ENCODE results near the gene DGKE.

The DGKE gene
- long read RNA-seq, donor 1, partial matches to known transcripts = 38 of 44 reads
- long read RNA-seq, donor 1, other reads (novel, unspliced or antisense) = 6 of 44 reads
- long read RNA-seq, donor 2 = 0 reads
- long read RNA-seq, donor 3 = 0 reads
- long read RNA-seq, donor 4 = 0 reads
- long read RNA-seq, donor 5 = 0 reads
- long read RNA-seq, donor 6, partial matches to known transcripts = 0 of 1 reads
- long read RNA-seq, donor 6, other reads (novel, unspliced or antisense) = 0 of 1 reads
- long read RNA-seq, donor 7 = 0 reads
- long read RNA-seq, donor 8 = 0 reads

DNA sequence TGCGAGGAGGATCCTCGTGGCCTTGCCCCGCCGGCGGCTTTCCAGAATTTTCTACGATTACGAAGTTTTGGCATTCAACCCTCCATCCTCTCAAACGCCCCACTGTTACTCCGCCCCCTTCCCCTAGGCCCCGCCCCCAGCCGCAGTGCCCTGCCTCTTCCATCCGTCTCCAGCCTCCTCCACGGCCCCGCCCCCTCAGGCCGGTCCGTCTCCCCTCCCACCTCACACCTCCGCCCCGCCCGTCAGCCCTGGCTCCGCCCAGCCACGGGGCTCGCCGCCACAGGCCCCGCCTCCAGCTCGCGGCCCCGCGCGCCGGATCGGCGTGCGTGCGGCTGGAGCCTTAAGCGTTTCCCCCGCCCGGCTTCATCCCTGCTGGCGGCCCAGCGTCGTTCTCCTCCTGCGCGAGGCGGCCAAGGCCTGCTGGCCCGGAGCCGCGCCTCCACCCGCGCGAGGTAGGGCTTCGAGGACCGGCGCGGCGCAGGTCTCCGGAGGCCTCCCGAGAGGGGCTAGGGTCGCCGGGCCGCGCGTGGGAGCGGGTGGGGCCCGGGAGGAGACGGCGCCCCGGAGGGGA, at the start of gene DGKE, which contains the start of gene C17orf67:
TSS of gene DGKE (plus strand) at position 343 of the 571 bp plus-strand sequence. CDS start 645 bp downstream, outside the sequence.
TSS of gene C17orf67 (minus strand) at position 112 of the 571 bp plus-strand sequence. CDS start 18,110 bp downstream, outside the sequence.
- peak; percentile 95 for DNase-seq

DNA sequence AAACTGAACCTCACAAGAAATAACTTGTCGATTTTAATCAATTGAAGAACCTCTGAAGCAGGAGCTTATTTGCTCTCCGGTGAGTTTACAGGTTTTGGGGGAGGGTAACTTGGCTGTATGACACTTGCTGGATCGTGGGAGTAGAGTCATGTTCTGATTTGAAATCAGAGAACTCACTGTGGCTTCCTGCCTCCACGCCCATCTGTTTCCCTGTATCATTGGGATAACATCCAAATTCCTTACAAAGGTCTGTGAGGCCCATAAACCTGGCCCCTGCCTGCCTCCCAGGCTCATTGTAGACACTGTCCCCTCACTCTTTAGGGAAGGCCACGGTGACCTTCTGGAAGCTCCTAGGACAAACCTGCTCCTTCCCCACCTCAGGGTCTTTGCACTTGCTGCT, 48.5 kb upstream of the DGKE start:
- DNase-seq = no peak

GRCh38 chr17:56785997-56786680, 47.8 kb upstream of the DGKE start:
- no peak for DNase-seq

- DNase-seq = no peak
Measured at GRCh38 chr17:56786989-56787482, 46.9 kb upstream of the DGKE start.

DNA sequence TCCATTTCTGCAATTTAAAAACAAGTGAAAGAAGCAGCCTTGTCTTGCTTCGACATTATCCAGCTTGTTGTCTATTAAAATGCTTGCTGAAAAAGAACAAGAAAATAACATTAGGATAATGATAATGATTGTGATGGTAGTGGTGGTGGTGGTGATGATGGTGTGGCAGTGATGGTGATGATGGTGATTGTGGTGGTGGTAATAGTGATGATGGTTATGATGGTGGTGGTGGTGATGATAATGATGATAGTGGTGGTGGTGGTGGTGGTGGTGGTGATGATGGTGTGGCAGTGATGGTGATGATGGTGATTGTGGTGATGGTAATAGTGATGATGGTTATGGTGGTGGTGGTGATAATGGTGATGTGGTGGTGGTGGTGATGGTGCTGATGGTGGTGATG, 41.7 kb upstream of the DGKE start:
- no peak for DNase-seq

DNA sequence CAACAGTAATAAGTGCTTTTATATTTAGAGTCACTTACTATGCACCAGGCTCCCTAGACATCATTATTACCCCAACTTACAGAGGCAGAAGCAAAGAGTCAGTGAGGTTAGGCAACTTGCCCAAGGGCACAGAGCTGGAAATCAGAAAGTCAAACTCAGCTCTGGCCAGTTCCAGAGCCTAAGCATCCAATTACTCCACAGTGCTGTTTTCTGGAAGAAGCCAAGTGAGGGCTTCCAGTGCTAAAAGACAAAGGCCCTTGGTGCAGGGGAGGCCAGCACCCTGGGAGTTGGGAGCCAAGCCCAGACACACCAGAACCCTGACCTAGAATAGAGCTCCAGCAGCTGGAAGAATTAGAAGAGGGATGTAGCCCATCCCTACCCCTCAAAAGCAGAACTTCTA, 40.4 kb upstream of the DGKE start:
- no peak for DNase-seq

DNA sequence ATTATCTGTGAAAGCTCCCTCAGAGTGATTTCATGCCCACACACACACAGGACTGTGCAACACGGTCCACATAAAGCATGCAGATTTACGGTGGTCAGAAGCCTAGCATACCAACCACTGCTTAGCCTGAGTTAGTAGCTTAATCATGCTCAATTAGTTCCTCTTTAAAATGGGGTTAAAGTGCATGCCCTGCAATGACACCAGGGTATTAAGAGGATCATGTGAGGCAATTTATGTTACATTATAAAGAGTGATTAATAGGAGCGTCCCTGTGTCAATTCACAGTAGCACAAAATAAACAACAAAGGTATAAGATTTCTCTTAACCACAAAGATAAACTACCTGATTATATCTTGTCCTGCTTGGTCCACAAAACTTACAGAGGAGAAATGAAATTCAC, 40.0 kb upstream of the DGKE start:
- no peak for DNase-seq

GRCh38 chr17:56795221-56795865, 38.6 kb upstream of the DGKE start:
- no peak for DNase-seq

- DNase-seq = no peak
Measured at GRCh38 chr17:56796536-56796935, 37.4 kb upstream of the DGKE start.

DNA sequence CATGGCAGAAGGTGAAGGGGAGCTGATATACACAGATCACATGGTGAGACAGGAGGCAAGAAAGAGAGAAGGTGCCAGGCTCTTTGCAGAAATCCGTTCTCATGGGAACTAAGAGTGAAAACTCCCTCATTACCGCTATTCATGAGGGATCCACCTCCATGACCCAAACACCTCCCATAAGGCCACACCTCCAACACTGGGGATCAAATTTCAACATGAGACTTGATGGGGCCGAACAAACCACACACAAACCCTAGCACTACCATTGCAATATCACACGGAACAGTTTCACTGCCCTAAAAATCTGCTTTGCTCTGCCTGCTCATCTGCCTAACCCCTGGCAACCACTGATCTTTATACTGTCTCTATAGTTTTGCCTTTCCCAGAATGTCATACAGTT, 35.0 kb upstream of the DGKE start:
- DNase-seq = no peak

DNA sequence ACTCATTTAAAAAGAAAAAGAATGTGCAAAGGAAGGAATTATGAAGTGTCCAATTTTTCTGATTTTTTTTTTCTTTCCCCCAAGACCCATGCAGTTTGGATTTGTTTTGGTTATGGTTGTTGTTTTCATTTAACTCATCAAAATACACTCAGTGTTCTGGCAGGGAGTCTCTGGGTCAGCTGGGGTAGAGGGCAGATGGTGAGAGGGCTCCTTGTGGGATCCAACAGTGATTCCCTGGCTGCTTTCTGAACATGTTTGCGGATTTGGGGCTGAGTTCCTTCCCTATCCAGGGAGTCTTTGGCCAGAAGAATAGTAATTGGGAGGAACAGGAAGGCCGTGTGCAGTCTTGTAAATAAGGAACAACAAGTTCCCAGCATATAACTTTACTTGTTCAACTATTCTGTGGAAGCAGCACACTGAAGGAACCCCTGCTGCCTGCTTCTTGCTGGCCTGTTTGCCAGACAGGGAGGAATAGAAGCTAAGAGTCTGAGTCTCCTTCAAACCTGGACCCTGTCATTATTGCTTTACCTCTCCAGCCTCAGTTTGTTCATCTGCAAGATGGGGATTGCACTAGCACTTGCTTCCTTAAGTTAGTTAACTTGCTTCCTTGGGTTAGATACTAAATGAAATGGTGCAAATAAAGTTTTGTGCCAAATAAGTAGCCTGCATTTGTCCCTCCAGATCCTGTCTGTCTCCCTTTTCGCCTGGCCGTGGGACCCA, 32.3 kb upstream of the DGKE start:
- no peak for DNase-seq

- no peak for DNase-seq
Measured at GRCh38 chr17:56803071-56803470, 30.9 kb upstream of the DGKE start.

DNA sequence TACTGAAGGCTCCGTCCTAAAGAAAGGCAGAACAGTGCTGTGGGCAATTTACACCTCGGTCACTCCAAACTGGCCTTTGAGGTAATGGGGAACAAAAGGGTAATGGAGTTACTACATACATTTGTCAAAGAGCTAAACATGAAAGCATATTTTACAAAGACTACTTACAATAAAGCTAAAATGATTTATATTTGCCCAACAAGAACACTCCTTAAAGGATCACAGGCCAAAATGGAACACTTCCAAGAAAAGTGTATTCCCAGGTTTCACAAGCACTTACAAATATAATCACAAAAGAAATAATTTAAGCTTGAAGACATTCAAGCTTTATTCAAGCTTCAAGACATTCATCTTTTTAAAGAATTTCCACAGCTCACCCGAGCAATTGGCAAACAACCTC, 29.5 kb upstream of the DGKE start:
- DNase-seq = no peak

GRCh38 chr17:56806949-56807348, 27.0 kb upstream of the DGKE start:
- no peak for DNase-seq

- no peak for DNase-seq
Measured at GRCh38 chr17:56807723-56808122, 26.2 kb upstream of the DGKE start.

DNA sequence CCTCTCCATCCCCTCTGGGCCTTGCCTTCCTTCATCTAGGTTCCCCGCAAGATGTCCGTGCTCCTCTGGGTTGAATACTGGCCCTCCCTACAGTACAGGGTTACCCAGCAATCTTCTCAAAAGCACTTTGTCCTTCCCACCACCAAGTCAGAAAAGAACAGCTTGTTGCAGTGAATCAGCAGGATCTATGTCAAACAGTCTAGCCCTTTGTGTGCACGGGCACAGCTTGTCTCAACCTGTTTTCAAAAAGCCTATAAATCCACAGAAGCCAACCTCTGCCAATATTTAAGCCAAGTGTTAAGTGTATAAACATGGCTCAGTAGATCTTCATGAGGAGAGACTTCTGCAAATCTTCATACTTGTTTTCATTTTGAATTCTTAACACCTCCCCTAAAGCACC, 25.4 kb upstream of the DGKE start:
- DNase-seq = no peak

DNA sequence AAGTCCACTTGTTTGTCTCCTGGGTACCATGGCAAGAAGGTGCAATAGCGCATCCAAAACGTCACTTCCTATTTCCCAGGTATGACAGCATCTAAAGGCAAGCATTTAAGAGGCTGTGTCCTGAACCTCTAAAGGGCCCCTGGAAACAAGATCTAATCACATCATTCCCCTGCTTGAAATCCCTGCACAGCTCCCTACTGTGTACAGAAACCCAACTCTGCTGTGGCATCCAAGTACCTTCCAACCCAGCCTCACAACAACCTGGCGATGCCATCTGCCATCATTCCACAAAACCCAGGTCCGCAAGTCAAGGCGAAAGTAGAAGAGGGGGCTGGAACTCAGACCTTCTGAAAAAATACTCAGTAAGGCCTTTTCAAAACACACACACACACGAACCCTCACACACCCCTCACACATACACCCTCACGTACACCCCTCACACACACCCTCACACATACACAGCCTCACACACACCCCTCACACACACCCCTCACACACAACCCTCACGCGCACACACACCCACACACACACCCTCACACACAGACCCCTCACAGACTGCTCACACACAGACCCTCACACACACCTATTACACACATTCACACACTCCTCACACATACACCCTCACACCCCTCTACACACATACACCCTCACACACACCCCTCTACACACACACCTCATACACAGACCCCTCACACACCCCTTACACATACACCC, 24.7 kb upstream of the DGKE start:
- DNase-seq = no peak

DNA sequence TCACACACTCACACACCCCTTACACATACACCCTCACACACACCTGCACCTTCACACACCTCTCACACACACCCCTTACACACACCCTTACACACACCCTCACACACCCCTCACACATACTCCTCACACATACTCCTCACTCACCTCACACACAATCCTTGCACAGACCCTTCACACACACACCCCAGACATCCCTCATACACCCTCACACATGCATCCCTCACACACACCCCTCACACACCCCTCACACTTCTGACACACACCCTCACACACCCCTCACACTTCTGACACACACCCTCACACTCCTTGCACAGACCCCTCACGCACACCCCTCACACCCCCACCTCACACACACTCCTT, 24.2 kb upstream of the DGKE start:
- no peak for DNase-seq

- DNase-seq = no peak
Measured at GRCh38 chr17:56810343-56810742, 23.6 kb upstream of the DGKE start.

- no peak for DNase-seq
Measured at GRCh38 chr17:56810891-56811775, 22.8 kb upstream of the DGKE start.

Data from right kidney (tissue), 9 donors.